Prostate gland (tissue), 2 donors: Measurements from ENCODE around the gene IQSEC3.

Experiments
- POLR2AphosphoS5 ChIP-seq: sonication (generic); formaldehyde crosslinking; IDR thresholded peaks from one replicate; pipeline ENCODE4 v1.6.1; 2017; ENCODE audit warnings: antibody characterized with exemption
- TF ChIP-seq, protein P1 (sequence below), 4 experiments: fragments of 200-600 bp in 2 of 4; fragments of 450-650 bp in 2 of 4; sonication (generic) in 2 of 4; IDR thresholded peaks; 1 replicate in 3 of 4; 2 replicates in 1 of 4; pipeline ENCODE4 v1.5.1; 2016 to 2019; ENCODE audit warnings: antibody characterized with exemption in 4 of 4, mild to moderate bottlenecking in 2 of 4, moderate library complexity in 2 of 4

DNA sequence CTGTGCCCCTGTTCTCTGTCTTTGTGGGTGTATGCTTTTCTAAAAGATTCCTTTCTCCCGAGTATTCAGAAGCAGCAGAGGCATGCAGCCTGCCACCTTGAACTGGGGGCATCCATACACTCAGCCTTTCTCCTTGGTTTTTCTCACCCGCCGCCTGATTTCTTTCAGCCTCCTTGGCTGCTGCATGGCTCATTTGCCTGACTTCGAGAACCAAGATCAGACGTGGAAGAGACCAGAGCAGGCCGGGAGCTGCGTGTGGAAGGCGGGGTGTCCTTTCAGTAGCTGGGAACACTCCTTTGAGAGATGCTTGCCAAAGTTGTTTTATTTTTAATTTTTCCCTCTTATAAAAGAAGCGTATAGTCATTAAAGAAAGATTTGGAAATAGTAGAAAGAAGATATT is 94.3 kb downstream of the IQSEC3 start:
- no peak for TF ChIP-seq POLR2AphosphoS5
- TF ChIP-seq, protein P1, sequence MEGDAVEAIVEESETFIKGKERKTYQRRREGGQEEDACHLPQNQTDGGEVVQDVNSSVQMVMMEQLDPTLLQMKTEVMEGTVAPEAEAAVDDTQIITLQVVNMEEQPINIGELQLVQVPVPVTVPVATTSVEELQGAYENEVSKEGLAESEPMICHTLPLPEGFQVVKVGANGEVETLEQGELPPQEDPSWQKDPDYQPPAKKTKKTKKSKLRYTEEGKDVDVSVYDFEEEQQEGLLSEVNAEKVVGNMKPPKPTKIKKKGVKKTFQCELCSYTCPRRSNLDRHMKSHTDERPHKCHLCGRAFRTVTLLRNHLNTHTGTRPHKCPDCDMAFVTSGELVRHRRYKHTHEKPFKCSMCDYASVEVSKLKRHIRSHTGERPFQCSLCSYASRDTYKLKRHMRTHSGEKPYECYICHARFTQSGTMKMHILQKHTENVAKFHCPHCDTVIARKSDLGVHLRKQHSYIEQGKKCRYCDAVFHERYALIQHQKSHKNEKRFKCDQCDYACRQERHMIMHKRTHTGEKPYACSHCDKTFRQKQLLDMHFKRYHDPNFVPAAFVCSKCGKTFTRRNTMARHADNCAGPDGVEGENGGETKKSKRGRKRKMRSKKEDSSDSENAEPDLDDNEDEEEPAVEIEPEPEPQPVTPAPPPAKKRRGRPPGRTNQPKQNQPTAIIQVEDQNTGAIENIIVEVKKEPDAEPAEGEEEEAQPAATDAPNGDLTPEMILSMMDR (IDR thresholded peaks at IDR 0.05), result no peak
